ENCODE measurements around the gene BIN1. TPM values are rescaled to one million over a fixed set of nuclear protein-coding genes. Genes with fewer than 3 reads are reported as not detected.

BIN1 gene
- total and polyA plus RNA-seq, 2 of the 4 experiments (the other 2 are of a cell fraction) = 18.1 to 25.7 TPM

GRCh38 chr2:127001751-127002150 is 105.2 kb downstream of the BIN1 start:
- DNase-seq = no peak
- no peak overlapping the region for H4K91ac ChIP-seq (ENCODE audit: insufficient read depth, low read depth, low read length)
- H3K36me3 ChIP-seq (ENCODE audit: control insufficient read depth, insufficient read depth, low read length) = no peaks in the 10 kb centered on the region
- H2AFZ ChIP-seq (replicated peaks; ENCODE audit: low read length, poor library complexity) = no peak overlapping the region
- no peak overlapping the region for H3K23ac ChIP-seq (ENCODE audit: low read depth, low read length)
- H3K27me3 ChIP-seq (ENCODE audit: control insufficient read depth, insufficient read depth, low read length) = peaks cover 3% of the 10 kb centered on the region
- TF ChIP-seq CHD1 (IDR thresholded peaks at IDR 0.05; ENCODE audit: low read depth, low read length) (no peak), SMC3 (IDR thresholded peaks at IDR 0.05; ENCODE audit: low read depth, low read length) (no peak), RFX5 (IDR thresholded peaks at IDR 0.05; ENCODE audit: low read depth, low read length) (no peak), BHLHE40 (IDR thresholded peaks at IDR 0.05; ENCODE audit: low read depth, low read length) (no peak), NFE2L2 (IDR thresholded peaks at IDR 0.05; ENCODE audit: low read depth, low read length) (no peak), MAZ (IDR thresholded peaks at IDR 0.05; ENCODE audit: borderline replicate concordance, low read depth, low read length) (no peak), MAFK (IDR thresholded peaks at IDR 0.05; ENCODE audit: low read depth, low read length) (no peak)
- no peak overlapping the region for H3K4ac ChIP-seq (ENCODE audit: low read depth, low read length)
- no peak overlapping the region for H3K4me2 ChIP-seq (ENCODE audit: low read depth, low read length)
- H3K79me1 ChIP-seq (ENCODE audit: low read depth in 1 of 2, low read length in 2 of 2) = no peaks in the 10 kb centered on the region
- no peaks in the 10 kb centered on the region for H3K4me1 ChIP-seq (ENCODE audit: control insufficient read depth, insufficient read depth, low read length)
- H3K9me3 ChIP-seq (ENCODE audit: control insufficient read depth, insufficient read depth, low read length) = no peaks in the 10 kb centered on the region
- ATAC-seq (ENCODE audit: low read depth) = no peak
- POLR2A ChIA-PET (ENCODE audit: unreplicated experiment) = interaction anchor here (0.7 kb wide), 1 partner anchor 1150 kb away, joined by 3 read pairs; no protein-coding TSS in a partner anchor
- dilution Hi-C loops (cut with HindIII; ENCODE audit: low sequenced_read_pairs, unreplicated experiment) (no loop called here), in situ Hi-C loops (cut with MboI; ENCODE audit: low sequenced_read_pairs) (no loop called here), intact Hi-C loops (cut with micrococcal nuclease) (no loop called here)
- no peak overlapping the region for H3K14ac ChIP-seq (replicated peaks; ENCODE audit: low read depth, low read length)
- no TSS peak for BruUV-seq (replicated peaks)
- H4K20me1 ChIP-seq (ENCODE audit: insufficient read depth, low read length) = no peaks in the 10 kb centered on the region
- H2AK9ac ChIP-seq (replicated peaks; ENCODE audit: low read depth, low read length, poor library complexity) = no peak overlapping the region
- H3K56ac ChIP-seq (ENCODE audit: extremely low read depth, insufficient read depth, low read length) = no peak overlapping the region
- H4K8ac ChIP-seq (ENCODE audit: low read depth in 2 of 2, low read length in 2 of 2) = no peak overlapping the region
- H2BK20ac ChIP-seq (ENCODE audit: low read depth, low read length) = no peak overlapping the region
- H2BK120ac ChIP-seq (ENCODE audit: low read depth, low read length) = no peak overlapping the region
- H3K27ac ChIP-seq (ENCODE audit: insufficient read depth, low read length) = no peak overlapping the region
- whole genome bisulfite sequencing, 2 experiments (ENCODE audit: extremely low coverage in 2 of 2, insufficient read length in 1 of 2) = no CpG with 5 or more reads among the region's 5 CpGs
- H2BK5ac ChIP-seq (ENCODE audit: low read depth, low read length, poor library complexity, severe bottlenecking) = no peak overlapping the region
- H3K18ac ChIP-seq (ENCODE audit: low read depth, low read length) = no peak overlapping the region
- no peak overlapping the region for H3K9ac ChIP-seq (ENCODE audit: low read depth, low read length)
- H2BK15ac ChIP-seq (ENCODE audit: low read depth, low read length) = no peak overlapping the region
- no peaks in the 10 kb centered on the region for H3K9me1 ChIP-seq (ENCODE audit: insufficient read depth, low read length)
- CTCF ChIA-PET = interaction anchor here (0.7 to 1.1 kb wide), 2 partner anchors 11 to 30 kb away, joined by 3 read pairs; no protein-coding TSS in a partner anchor
- no peak overlapping the region for H4K5ac ChIP-seq (ENCODE audit: low read depth, low read length)
- H3K4me3 ChIP-seq (ENCODE audit: insufficient read depth, low read depth, low read length) = no peak overlapping the region
- H2AK5ac ChIP-seq (ENCODE audit: low read depth, low read length) = no peak overlapping the region

All from IMR-90 (cell line).